Rectal smooth muscle tissue (tissue), 1 donor: ENCODE results near the gene MRPS9.

Source experiments
- H3K27ac ChIP-seq: one replicate; pipeline ENCODE4 v1.7.0; 2013; ENCODE audit warnings: low read depth, low read length, inconsistent platforms
- H3K27me3 ChIP-seq: one replicate; pipeline ENCODE4 v1.7.0; 2013; ENCODE audit warnings: low read length; ENCODE audit not compliant: control insufficient read depth, insufficient read depth
- H3K36me3 ChIP-seq: one replicate; pipeline ENCODE4 v1.7.0; 2013; ENCODE audit warnings: low read length; ENCODE audit not compliant: control insufficient read depth, insufficient read depth
- H3K4me1 ChIP-seq: one replicate; pipeline ENCODE4 v1.7.0; 2013; ENCODE audit warnings: low read length; ENCODE audit not compliant: control insufficient read depth, insufficient read depth
- H3K4me3 ChIP-seq: one replicate; pipeline ENCODE4 v1.7.0; 2013; ENCODE audit warnings: low read length
- H3K9ac ChIP-seq: one replicate; pipeline ENCODE4 v1.7.0; 2013; ENCODE audit warnings: low read length

Gene MRPS9

DNA sequence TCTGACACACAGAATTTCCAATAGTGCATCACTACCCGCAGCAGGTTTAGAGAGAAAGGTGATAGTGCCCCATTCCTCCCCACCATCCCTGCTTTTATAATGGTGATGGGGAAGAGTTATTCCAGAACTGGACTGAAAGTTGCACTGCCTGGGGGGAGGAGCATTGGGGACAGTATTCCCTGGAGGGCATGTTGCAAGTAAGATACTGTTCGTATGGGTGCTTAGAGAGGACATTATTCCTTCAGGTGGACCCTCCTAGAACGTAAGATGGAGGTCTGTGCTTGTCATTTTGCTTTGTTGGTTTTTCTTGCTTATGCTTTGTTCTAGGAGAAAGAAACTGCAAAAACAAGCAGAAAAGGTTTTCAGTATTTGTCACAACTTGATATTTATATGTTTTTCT is 23.7 kb downstream of the MRPS9 start:
- H3K4me3 ChIP-seq, result no peak overlapping the region
- no peaks in the 10 kb centered on the region for H3K27me3 ChIP-seq
- no peak overlapping the region for H3K9ac ChIP-seq
- no peaks in the 10 kb centered on the region for H3K36me3 ChIP-seq
- H3K4me1 ChIP-seq, result no peaks in the 10 kb centered on the region
- no peak overlapping the region for H3K27ac ChIP-seq

- Histone ChIP-seq H3K27ac (no peak overlapping the region), H3K27me3 (no peaks in the 10 kb centered on the region), H3K4me1 (no peaks in the 10 kb centered on the region), H3K4me3 (no peak overlapping the region), H3K36me3 (no peaks in the 10 kb centered on the region), H3K9ac (no peak overlapping the region)
Measured at GRCh38 chr2:105062158-105062557, 24.3 kb downstream of the MRPS9 start.

GRCh38 chr2:105068387-105068786 is 30.5 kb downstream of the MRPS9 start:
- no peak overlapping the region for H3K27ac ChIP-seq
- H3K36me3 ChIP-seq, result no peaks in the 10 kb centered on the region
- H3K4me1 ChIP-seq, result no peaks in the 10 kb centered on the region
- no peak overlapping the region for H3K4me3 ChIP-seq
- no peak overlapping the region for H3K9ac ChIP-seq
- no peaks in the 10 kb centered on the region for H3K27me3 ChIP-seq

DNA sequence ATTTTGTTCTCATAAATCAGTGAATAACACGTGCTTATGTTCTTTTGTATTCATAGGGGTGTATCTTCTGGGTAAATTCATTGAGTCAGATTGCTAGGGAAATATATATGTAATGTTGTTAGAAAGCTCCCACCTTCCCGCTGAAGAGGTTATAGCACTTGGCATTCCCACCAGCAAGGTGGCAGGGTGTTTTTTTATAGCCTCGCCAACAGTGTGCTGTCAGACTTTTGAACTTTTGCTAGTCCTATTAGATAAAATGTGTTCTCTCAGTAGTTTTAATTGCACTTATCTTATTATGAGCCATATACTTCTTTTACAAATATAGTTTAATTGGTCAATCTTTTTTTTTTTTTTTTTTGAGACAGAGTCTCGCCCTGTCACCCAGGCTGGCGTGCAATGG is 31.0 kb downstream of the MRPS9 start:
- Histone ChIP-seq H3K27me3 (no peaks in the 10 kb centered on the region), H3K4me1 (no peaks in the 10 kb centered on the region), H3K27ac (no peak overlapping the region), H3K4me3 (no peak overlapping the region), H3K36me3 (no peaks in the 10 kb centered on the region), H3K9ac (no peak overlapping the region)

- H3K27ac ChIP-seq, result no peak overlapping the region
- no peaks in the 10 kb centered on the region for H3K4me1 ChIP-seq
- H3K9ac ChIP-seq, result no peak overlapping the region
- H3K4me3 ChIP-seq, result no peak overlapping the region
- H3K36me3 ChIP-seq, result peaks cover 3% of the 10 kb centered on the region
- no peaks in the 10 kb centered on the region for H3K27me3 ChIP-seq
Measured at GRCh38 chr2:105070010-105070865, 32.4 kb downstream of the MRPS9 start.

- no peaks in the 10 kb centered on the region for H3K4me1 ChIP-seq
- peaks cover 3% of the 10 kb centered on the region for H3K36me3 ChIP-seq
- no peak overlapping the region for H3K27ac ChIP-seq
- no peak overlapping the region for H3K4me3 ChIP-seq
- H3K27me3 ChIP-seq, result no peaks in the 10 kb centered on the region
- H3K9ac ChIP-seq, result no peak overlapping the region
Measured at GRCh38 chr2:105071379-105071778, 33.5 kb downstream of the MRPS9 start.

DNA sequence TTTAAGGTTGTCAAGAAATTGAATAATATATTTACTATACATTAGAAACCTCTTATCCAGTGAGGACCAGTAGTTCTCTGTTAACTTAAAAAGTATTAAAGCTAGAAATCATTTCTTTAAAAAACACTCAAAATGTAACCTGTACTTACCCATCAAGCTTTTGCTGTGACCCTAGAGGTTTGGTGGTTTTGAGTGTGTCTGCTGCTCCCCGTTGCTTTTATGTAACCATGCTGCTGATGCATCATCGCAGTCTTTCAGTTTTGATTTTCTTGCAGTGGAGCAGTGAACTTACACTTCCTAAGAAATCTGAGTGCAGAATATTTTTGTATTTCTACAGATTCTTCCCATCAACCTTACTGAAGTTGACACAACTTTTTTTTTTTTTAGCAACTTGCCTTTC is 34.2 kb downstream of the MRPS9 start:
- no peak overlapping the region for H3K27ac ChIP-seq
- H3K4me3 ChIP-seq, result no peak overlapping the region
- H3K4me1 ChIP-seq, result no peaks in the 10 kb centered on the region
- no peaks in the 10 kb centered on the region for H3K27me3 ChIP-seq
- H3K9ac ChIP-seq, result no peak overlapping the region
- H3K36me3 ChIP-seq, result peaks cover 3% of the 10 kb centered on the region

GRCh38 chr2:105073591-105073990 is 35.7 kb downstream of the MRPS9 start:
- Histone ChIP-seq H3K4me1 (no peaks in the 10 kb centered on the region), H3K9ac (no peak overlapping the region), H3K36me3 (peaks cover 3% of the 10 kb centered on the region), H3K4me3 (no peak overlapping the region), H3K27me3 (no peaks in the 10 kb centered on the region), H3K27ac (no peak overlapping the region)

DNA sequence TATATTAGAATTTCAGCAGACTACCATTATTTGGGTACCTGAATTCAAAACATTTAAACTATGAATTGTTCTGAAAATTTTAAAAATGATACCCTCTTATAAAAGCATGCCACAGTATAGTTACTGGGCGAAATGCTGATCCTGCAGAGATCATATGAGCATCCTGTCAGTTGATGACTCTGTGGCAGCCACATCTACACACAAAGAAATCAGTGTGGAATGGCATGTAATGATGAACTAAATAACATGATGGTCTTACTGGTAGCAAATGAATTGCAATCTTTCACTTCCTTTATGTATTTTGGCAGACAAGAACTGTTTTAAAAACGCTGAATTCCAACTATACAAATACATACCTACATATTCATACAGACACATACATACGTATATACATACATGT is 38.3 kb downstream of the MRPS9 start:
- no peaks in the 10 kb centered on the region for H3K27me3 ChIP-seq
- no peak overlapping the region for H3K4me3 ChIP-seq
- no peaks in the 10 kb centered on the region for H3K4me1 ChIP-seq
- peaks cover 3% of the 10 kb centered on the region for H3K36me3 ChIP-seq
- no peak overlapping the region for H3K9ac ChIP-seq
- H3K27ac ChIP-seq, result no peak overlapping the region

DNA sequence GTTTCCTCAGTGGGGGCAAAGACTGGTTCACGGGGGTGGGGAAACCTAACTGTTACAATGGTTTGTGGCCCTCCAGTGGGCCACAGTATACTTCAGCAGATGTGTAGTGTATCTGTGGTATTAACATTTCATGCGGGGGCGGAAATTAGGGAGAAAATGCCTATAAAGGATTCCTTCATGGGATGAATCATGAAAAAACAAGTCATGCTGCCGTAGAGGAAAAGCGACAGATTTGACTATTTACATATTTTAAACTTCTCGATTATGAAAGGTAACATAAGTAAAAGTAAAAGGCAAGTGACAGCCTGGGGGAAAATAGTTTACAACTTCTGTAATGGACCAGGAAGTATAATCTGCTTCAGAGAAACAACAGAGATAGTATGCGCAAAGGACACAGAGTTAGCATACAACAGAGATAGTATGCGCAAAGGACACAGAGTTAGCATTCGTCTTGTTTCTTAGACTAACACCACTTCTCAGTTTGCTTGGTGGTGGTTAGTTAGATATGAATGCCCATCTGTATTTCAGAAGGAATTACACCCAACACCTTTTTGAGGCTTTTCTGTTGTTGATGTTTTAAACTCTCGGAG is 41.1 kb downstream of the MRPS9 start:
- H3K27me3 ChIP-seq, result no peaks in the 10 kb centered on the region
- no peaks in the 10 kb centered on the region for H3K4me1 ChIP-seq
- H3K27ac ChIP-seq, result no peak overlapping the region
- no peak overlapping the region for H3K9ac ChIP-seq
- H3K4me3 ChIP-seq, result no peak overlapping the region
- peaks cover 3% of the 10 kb centered on the region for H3K36me3 ChIP-seq

- H3K9ac ChIP-seq, result no peak overlapping the region
- H3K27ac ChIP-seq, result no peak overlapping the region
- no peaks in the 10 kb centered on the region for H3K36me3 ChIP-seq
- no peaks in the 10 kb centered on the region for H3K27me3 ChIP-seq
- no peaks in the 10 kb centered on the region for H3K4me1 ChIP-seq
- H3K4me3 ChIP-seq, result no peak overlapping the region
Measured at GRCh38 chr2:105080461-105080860, 42.6 kb downstream of the MRPS9 start.

DNA sequence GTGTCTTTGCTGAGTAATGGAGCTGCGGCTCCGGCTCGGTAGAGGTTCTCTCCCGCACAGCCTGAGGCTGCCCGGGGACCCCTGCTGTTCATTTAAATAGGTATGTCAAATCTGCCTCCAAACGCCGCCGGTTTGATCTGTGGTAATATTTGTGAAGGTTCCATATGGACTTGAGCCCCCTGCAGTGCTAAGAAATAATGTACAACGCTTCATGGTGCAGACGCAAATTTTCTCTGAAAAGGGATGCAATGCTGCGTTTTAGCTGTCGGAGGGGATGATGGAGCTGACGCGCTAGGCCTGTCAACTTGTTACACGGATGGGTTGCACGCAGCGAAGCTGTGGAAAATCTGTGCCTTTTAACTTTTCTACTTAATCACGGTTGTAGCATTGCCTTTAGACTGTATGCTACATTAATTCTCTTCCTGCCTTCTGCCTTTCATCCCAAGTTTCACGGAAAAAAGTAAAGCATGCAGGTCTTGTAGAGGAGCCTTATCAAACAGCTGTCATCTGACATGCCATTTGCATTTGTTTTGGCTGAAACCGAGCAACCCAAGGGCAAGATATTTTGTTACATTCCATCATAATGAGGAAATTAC is 43.2 kb downstream of the MRPS9 start:
- no peaks in the 10 kb centered on the region for H3K36me3 ChIP-seq
- no peak overlapping the region for H3K4me3 ChIP-seq
- H3K4me1 ChIP-seq, result no peaks in the 10 kb centered on the region
- H3K9ac ChIP-seq, result no peak overlapping the region
- no peaks in the 10 kb centered on the region for H3K27me3 ChIP-seq
- no peak overlapping the region for H3K27ac ChIP-seq
